Glomerular endothelial cell (primary cell): ENCODE data around the gene CYP11A1. TPM values are rescaled to one million over a fixed set of nuclear protein-coding genes. Genes with fewer than 3 reads are reported as not detected.

Experiments
- DNase-seq: peaks from one replicate; pipeline ENCODE4 v3.0.0-alpha.2; 2011; ENCODE audit warnings: low read depth, low spot score; ENCODE audit errors: extremely low read depth
- total RNA-seq: library from RNA; depleted of rRNA; stranded (reverse); fragments of >200 nt; gene quantifications from 2 replicates; pipeline ENCODE4 v1.2.3, GENCODE V29; 2015

The CYP11A1 gene
- total RNA-seq, 1 donor from 2014 or later: not detected

DNA sequence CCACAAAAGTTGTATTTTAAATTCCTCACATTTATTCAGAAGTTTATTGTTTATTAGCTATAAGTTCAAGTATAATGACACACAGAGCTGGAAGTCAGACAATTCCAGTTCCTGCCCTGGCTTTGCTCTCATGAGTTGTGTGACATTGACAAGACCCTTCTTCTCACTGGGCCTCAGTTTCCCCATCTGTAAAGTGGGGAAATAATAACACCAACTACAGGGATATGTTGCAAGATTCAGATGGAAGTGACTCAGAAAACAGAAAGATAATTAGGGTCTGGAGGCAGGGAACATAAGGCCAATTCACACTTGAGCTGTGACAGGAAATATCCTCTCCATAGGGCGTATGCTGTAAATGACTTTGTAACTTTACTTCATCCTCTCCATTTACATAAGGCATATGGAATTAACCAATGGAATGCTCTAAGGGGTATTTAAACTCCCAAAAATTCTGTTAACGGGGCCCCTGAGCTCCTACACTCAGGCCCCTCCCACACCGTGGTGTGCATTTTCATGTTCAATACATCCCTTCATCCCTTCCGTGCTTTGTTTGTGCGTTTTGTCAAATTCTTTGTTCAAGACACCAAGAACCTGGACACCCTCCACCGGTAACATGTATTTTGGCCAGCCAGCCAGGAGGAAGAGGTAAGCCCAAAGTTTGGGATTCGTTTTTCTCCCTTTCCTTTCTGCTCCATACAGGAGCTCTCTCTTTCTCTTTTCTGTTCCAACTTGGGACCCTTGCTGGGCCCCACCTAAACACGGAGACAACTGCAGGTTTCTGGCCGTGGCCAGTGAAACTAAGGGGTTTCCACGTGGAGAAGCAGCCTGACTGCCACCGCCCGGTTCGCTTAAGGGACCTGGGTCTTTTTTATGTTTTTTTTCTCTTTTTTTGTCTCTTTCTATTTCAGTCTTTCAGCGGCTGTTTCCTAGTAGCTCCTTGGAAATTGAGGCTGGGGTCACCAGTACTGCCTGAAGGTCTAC is 16.9 kb downstream of the CYP11A1 start:
- no peak for DNase-seq

DNA sequence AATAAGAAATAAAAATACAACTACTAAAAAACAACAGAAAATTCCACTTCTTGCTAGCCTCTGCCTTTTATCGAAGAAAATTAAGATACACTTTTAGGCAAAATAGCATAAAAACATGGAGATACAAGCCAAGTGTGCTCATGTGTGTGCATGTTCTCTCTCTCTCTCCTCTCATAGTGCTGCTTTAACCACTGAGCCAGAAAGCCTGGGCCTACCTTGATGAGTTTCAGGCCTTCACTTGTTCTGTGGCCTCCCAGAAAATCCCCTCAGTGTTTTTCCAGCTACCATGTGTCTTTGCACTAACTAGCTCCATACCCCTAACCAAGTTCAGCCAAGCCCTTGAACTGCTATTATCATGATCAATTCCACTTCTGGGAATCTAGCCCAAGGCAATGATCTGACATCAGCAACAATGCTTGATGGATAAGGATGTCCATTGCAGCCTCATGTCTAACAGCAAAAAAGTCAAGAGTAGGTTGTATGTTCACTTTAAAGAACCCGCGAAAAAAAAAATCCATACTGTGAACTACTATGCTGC is 18.1 kb downstream of the CYP11A1 start:
- DNase-seq: no peak

DNA sequence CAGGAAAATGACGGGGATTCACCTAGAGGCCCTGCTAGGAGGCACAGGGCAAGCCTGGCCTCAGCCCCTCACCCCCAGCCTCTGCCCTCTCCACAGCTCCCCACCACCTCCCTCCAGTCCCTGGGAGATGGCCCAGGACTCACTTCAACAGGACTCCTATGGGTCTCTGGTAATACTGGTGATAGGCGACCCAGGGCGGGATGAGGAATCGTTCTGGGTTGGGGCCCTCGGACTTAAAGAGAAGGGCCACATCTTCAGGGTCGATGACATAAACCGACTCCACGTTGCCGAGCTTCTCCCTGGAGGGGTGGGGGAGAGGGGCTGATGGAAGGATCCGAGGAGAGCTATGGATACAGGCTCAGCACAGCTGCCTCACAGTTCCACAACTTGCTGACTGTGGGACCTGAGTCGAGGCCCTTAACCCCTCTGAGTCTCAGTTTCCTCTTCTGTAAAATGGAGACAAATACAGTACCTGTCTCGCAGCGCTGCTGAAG is 19.6 kb downstream of the CYP11A1 start:
- no peak for DNase-seq

DNA sequence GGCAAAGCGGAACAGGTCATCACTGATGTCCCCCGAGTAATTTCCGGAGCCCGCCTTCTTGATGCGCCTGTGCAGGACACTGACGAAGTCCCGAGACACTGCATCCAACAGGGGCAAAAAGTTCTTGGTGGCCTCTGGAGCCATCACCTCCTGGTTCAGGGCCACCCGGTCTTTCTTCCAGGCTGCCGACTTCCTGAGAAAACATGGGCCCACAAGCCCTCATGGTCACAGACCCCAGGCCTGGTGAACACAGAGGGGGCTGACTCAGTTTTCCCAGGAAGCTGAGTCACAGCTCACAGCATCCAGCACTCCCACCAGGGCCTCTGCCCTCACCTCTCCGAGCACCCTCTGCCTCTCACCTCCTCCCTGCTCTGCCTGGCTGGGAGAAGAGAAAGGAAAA is 22.4 kb downstream of the CYP11A1 start:
- DNase-seq: no peak

DNA sequence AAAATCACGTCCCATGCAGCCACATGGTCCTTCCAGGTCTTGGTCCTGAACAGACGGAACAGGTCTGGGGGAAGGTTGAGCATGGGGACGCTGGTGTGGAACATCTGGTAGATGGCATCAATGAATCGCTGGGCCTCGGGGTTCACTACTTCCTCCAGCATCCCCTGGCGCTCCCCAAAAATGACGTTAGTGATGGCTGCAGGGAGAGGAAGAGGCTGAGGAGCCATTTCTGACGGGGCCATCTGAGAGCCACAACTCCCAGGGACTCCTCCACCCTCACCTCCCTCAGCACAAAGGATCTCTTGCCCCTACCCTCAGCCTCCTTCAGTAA is 23.7 kb downstream of the CYP11A1 start:
- DNase-seq: no peak

DNA sequence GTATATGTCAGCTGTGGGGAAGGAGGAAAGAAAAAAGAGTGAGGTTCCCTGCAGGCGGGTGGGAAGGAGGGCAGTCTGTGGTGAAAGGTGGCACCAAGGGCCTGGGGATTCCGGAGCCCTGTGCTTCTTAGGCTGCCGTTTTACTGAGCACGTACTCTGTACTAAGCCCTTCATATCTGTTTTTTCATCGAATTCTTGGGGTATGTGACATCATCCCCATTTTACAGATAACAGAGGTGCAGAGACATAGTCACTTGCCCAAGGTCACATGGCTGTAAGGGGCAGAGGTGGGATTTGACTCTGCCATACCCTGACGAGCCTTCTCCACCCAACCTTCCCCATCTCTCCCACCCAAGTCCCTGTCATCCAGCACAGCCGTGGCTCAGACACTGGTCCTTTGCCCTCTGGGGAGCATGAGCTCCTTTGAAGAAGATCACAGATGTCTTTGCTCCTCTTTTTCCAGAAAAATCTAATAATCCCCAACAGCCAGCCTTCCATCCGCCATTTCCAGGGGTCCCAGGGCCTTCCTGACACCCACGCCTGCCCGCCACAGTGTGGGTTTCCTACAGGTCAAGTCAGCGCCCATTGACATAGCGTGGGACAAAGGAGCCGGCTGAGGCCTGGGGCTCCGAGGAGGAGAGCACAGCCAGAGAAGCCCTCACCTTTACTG is 24.2 kb downstream of the CYP11A1 start:
- DNase-seq: no peak

DNA sequence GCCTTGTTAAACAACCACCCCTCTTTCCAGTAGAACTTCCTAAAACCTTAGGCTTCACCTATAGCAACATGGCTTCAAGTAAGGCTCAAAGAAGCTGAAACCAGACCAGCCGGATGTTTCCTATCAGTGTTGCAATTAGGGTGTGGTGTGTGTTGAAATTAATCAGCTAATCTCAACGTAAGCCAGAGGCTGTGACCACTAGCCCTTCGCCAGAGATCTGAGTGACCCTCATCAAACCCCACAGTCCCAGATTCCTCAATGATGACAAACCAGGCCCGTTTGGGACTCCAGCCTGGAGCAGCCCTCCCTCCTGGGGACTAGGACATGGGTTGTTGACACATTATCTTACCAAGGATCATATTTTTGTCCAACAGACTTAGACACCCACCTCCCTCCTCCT is 27.3 kb downstream of the CYP11A1 start:
- no peak for DNase-seq

DNA sequence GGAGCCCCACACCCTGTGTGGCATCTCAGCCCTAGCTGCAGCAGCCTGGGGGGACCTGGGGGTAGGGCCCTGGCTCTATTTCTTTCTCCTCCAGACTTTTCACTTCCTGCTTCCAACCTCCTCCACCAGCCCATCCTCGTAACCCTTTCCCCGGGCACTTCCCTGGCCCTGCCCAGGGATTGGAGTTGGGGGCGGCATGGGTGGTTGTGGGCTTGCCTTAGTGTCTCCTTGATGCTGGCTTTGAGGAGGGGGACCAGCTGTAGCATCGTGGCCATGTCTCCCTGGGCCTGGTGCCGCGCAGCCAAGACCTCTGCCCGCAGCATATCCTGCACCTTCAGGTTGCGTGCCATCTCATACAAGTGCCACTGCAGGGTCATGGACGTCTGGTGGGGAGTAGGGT is 28.1 kb downstream of the CYP11A1 start:
- no peak for DNase-seq

DNA sequence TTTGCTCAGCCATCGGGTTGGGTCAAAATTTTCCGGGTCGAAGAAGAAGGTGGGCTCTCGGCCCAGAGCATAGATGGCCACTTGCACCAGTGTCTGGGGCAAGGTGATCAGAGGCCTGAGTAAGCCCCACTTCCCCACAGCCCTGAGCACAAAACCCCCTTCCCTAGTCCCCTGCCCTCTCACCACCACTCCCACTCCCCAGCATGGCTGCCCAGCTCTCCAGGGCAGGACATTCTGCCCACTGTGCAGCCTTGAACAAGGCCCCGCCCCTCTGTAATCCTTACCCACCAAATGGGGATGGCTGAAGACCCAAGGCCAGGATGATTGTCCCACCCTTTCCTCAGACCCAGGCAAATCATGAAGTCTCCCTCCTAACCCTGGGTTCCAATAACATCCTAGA is 28.8 kb downstream of the CYP11A1 start:
- no peak for DNase-seq

DNA sequence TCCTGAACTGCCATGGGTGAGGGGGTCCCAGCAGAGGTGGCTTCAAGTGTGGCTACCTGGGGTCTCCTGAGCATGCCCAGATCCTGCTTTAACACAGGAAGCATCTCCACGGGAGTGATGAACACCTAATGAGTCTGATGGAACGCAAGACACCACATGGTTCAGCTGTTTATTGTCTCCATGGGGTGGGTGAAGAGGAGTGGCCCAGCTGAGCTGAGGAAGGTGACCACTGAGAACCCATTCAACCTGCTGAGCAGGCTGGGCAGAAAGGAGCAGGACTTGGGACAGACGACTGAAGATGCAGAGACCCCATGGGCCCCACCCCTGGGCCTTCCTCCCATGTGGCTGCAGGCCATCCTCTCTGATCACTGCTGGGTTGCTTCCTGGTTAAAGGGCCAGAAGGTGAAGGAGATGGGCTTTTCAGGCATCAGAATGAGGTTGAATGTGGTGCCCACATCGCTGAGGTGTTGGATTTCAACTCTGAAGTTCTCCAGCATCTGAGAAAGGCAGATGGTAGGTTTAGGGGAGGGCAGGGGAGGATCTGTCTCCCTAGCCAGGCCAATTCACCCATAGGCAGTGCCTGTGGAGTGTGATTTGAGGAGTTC is 29.7 kb downstream of the CYP11A1 start:
- no peak for DNase-seq

DNA sequence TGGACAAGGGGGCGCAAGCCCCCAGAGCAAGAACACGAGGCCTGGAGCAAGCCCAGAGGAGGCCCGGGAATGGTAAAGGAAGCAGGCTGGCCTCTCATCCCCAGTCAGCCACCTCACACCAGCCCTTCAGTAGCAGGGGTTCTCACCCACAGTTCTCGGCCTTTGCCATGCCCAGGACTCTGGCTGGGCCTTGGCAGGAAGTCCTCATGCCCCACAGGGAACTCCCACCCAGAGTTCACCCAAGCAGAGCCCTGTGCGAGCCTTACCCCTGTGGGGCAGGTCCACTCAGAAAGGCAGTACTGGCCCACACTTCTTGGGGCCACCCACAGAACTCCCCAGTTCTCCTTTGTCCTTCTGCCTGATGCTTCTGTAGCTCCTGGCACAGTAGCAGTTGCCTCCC is 30.3 kb downstream of the CYP11A1 start:
- DNase-seq: no peak

DNA sequence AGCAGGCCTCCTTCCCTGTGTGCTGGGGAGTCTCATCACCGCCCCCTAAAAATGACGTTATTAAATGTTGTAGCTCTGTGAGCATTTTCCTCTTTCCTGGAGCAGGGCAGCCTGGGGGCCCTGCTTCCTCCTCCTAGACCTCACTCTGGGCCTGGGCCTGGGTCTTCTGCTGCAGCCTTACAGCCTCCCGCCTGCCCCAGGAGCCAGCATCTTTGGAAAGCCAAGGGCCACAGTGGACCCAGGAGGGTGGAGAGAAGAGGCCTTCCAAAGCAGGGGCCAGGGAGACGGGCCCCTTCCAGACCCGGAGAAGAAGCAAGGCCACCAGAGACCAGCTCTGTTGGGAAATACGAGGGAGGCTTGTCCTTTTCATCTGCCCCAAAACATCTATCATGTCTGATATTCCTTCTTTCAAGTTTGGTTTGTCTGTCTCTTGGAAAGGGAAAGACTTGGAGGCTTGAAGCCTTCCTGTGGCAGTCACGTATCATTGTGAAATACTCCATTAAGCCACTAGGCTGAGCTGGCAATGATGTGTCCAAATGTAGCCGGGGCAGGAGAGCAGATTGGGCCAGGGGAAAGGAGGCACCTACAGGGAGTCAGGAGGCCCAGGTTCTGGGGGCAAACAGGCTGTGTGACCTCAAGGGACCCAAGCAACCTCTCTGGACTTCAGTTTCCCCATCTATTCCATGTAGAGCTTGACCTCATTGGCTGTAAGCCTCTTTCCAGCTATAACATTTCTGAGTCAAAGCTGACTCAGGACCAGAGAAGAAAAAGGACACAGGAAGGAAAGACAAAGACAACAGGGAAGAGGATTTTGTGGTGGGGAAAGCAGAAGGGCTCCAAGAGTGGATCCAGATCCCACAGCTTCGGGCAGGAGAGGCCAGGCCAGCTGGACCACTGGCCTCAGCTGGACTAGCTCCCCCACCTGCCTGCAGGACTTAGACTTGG is 31.1 kb downstream of the CYP11A1 start:
- no peak for DNase-seq

DNA sequence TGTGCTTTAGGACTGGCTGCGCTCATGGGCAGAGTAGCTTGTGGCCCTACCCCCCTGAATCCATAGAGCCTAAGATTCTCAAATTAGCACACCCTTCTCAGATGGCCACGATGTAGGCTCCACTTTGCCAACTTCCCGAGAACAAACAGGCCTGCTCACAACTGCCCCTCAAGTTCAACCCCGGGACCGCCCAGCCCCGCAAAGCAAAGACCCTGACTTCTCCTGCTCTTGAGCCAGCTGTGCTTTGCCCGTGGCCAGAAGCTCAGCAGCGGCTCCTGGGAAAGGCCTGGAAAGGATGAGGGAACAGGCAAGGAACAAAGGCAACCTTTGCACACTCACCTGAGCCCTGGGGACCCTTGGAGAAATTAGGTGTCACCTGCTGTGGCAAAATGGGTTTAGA is 32.0 kb downstream of the CYP11A1 start:
- DNase-seq: no peak

DNA sequence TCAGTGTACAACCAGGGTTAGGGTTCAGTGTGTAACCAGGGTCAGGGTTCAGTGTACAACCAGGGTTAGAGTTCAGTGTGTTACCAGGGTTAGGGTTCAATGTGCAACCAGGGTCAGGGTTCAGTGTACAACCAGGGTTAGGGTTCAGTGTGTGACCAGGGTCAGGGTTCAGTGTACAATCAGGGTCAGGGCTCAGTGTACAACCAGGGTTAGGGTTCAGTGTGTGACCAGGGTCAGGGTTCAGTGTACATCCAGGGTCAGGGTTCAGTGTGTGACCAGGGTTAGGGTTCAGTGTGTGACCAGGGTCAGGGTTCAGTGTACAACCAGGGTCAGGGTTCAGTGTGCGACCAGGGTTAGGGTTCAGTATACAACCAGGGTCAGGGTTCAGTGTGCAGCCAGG is 33.3 kb downstream of the CYP11A1 start:
- no peak for DNase-seq

DNA sequence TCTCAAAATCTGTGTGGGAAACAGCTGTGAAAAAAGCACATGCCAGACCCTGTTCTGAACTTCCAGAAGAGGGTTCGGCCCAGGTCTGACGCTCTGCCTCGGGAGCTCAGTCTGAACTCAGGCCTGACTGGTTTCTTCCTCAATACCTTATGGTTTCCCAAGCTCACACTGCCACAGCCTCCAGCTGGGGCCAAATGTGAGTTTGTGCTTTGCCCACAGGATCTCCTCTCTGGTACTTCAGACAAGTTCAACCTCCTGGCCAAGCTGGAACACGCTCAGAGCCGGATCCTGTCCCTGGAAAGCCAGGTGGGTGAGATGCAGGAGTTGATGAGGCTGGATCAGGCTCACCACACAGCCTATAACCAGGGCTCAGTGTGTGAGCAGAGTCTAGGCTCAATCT is 33.8 kb downstream of the CYP11A1 start:
- DNase-seq: no peak

DNA sequence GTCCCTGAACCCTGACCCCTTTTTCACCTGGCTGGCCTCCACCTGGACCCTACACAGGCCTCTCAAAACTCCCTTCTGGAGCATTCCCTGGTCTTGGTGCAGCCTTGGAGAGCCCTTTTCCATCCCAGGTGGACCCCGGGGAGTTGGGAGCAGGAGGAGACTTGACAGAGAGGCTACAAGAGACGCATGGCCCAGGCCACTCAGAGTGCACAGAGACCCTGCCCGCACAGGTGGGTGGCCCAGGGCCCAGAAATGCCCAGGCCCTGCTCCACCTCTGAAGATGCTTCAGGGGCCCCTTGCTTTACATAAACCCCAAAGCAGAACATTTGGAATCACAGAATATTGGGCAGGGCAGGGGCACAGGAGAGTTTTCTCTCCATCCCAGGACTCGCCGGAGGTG is 34.4 kb downstream of the CYP11A1 start:
- DNase-seq: no peak

DNA sequence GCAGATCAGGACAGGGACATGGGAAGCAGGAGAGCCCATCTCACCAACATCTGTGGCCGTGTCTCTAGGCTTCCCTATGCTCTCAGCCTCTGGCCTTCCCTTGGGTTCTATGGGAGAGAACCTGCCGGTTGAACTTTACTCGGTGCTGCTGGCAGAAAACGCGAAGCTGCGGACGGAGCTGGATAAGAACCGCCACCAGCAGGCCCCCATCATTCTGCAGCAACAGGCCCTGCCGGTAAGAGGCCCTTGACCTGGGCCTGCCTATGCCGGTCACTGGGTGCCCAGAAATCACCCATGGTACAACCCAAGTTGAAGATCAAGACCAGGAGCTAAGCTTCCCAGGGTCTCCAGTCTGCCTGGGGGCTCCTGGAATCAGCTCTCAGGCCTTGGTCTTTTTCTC is 34.8 kb downstream of the CYP11A1 start:
- no peak for DNase-seq

DNA sequence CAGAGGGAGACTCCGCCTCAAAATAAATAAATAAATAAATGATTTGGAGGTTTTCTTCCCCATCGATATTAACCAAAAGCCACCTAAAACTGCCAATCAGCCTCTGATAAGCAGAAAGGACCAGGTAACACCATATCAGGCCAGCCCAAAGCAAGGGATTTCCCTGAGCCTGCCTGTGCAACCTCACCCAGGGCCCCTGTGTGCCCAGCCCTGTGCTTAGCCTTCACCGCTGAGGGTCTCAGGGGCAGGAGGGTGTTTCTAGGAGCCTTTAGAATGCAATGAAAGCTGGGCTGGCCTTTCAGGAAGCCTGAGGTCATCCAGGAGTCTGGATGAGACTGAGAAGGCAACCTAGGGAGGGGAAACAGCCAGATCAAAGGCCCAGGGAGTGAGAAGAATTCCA is 35.4 kb downstream of the CYP11A1 start:
- no peak for DNase-seq

DNA sequence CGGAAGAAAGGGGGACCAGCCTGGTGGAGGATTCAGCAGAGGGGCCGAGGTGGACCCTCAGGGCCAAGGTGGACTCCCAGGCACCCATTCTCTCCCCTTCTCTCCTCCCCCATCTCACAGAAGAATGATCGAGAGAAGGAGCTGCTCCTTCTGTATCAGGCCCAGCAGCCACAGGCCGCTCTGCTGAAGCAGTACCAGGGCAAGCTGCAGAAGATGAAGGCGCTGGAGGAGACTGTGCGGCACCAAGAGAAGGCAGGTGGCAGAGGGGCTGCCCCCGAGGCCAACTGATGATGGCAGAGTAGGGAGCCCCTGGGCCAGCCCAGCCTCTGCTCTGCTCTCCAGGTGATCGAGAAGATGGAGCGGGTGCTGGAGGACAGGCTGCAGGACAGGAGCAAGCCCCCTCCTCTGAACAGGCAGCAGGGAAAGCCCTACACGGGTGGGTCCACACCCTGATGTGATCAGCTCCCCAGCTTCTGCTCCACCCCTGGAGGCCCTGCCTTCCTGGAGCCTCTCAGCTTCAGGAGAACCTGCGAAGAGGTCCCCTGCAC is 36.5 kb downstream of the CYP11A1 start:
- no peak for DNase-seq
